HT1080 (cell line): ENCODE measurements around the gene USH1C. TPM values are rescaled to one million over a fixed set of nuclear protein-coding genes. Genes with fewer than 3 reads are reported as not detected.

ENCODE experiments used
- DNase-seq: peaks from one replicate; pipeline ENCODE4 v3.0.0-alpha.2; 2015; ENCODE audit warnings: low read depth
- polyA plus RNA-seq, 2 experiments: library from polyadenylated mRNA; depleted of rRNA; stranded (reverse); fragments of >200 nt; gene quantifications; 2 replicates each; pipeline ENCODE4 v1.2.3, GENCODE V29; 2015
- total RNA-seq: library from RNA; depleted of rRNA; stranded (reverse); fragments of >200 nt; shearing (Covaris generic); gene quantifications from 2 replicates; pipeline ENCODE4 v1.2.3, GENCODE V29; 2014; rRNA removed

USH1C gene
- not detected in 2 replicates for total RNA-seq
- not detected in 2 replicates for polyA plus RNA-seq (2015; cell fraction: cytosol; rRNA removed)
- polyA plus RNA-seq (2015; cell fraction: nucleus; rRNA removed) = not detected in 2 replicates

DNA sequence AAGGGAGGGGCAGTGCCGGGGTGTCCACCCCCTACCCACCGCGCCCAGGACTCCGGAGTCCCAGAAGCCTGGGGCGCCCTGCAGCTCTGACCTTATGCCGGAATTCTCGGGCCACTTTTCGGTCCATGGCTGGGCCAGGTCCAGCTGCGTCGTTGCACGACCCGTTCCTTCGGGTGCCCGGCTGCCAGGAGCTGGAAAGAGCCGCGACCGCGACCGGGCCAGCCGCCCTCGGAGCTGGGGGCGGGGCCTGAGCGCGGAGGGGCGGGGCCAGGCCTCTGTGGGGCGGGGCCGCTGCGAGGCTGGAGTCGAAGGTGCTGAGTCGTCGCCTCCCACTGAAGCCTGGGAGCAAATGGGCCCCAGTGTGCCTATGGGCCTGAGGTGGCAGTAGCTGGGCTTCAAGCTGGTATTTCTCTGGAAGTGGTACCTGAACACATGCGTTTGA lies at the start of gene USH1C:
Gene USH1C (minus strand): TSS at position 236 of the 442 bp plus-strand sequence. CDS start 109 bp downstream, at position 127.
- no peak for DNase-seq

- DNase-seq = no peak
These were observed 49.4 kb upstream of the USH1C start for GRCh38 chr11:17593466-17594245.

DNA sequence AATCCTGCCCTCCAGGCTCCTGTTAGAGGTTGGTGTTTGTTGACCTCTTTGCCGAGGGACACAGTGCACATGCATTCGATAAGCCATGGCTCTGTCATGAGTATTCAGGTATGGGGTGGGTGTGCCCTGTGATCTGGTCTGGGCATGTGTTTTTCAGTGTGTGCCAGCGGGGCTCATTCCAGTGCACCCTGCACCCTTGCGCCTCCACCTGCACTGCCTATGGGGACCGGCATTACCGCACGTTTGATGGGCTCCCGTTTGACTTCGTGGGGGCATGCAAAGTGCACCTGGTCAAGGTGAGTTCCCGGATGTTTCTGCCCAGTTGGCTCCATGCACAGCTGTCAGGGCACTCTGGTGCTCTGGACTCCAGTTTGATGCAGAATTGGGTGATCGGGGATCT lies 47.1 kb upstream of the USH1C start:
- DNase-seq = no peak

DNA sequence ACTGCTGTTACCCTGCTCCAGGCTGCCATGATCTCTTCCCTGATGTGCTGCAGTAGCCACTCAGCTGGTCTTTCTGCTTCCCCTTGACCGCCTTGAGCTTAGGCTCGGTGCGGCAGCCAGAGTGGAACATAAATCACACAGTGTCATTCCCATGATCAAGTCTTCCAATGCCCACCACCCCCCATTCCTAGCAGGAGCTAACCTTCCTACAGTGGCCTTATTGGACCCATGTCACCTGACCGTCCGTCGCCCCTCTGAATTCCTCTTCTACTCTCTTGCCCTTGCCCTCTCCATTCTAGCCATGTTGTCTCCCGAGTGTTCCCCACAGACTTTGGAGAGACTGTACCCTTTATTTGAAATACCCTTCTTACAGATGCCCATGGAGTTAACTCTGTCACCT lies 46.2 kb upstream of the USH1C start:
- no peak for DNase-seq

DNA sequence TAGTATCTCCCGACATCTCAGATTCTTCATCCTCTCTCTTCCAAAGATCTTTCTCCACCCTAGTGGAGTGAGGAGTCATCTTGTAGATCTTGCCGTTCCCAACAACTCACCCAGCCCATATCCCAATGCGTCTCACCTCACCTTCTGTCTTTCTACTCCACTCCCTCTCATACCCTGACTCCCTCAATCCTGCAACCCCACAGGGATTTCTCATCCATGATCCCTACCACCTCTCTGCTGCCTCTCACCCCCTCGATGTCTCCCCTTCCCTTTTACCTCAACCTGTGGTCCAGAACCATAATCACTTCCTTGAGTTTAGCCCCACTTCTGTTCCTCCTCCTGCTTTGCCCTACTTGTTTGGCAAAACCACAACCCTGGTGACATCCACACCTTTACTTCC lies 44.5 kb upstream of the USH1C start:
- no peak for DNase-seq

GRCh38 chr11:17588166-17588565 lies 44.0 kb upstream of the USH1C start:
- DNase-seq = no peak

- DNase-seq = no peak
These were observed 41.9 kb upstream of the USH1C start for GRCh38 chr11:17585911-17586695.

GRCh38 chr11:17581732-17582053 lies 37.5 kb upstream of the USH1C start:
- no peak for DNase-seq

DNA sequence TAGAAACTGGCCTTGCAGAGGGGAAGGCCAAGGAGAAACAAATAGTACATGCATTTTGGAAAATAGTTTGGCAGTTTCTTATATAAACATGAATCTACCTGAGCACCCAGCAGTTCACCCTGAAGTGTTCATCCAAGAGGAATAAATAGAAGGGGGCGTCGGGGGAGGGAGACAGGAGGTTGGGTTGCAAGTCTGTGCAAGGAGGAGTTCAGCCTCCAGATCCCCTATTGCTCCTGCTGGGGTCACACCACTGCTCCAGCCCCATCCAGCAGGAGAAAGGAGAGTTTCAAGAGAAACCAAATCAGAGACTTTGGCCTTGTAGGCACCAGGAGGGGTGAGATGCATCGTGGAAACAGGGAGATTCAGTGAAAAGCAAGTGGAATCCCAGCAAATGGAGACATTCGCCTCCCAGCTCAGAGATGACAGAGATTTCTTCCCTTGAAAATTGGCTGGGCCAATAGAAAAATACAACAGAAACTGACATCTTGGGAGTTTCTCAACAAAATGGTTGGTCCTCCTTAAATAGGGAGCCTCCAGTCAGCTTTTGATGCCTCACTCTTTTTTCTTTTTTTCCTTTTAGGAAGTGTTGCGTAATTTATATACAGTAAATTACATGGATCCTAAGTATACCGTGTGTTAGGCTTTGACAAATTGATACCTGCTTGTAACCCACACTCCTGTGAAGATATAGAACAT lies 37.0 kb upstream of the USH1C start:
- DNase-seq = no peak

- DNase-seq = no peak
These were observed 36.1 kb upstream of the USH1C start for GRCh38 chr11:17580271-17580670.

- DNase-seq = no peak
These were observed 35.2 kb upstream of the USH1C start for GRCh38 chr11:17579451-17579850.

- DNase-seq = no peak
These were observed 34.7 kb upstream of the USH1C start for GRCh38 chr11:17578958-17579357.

DNA sequence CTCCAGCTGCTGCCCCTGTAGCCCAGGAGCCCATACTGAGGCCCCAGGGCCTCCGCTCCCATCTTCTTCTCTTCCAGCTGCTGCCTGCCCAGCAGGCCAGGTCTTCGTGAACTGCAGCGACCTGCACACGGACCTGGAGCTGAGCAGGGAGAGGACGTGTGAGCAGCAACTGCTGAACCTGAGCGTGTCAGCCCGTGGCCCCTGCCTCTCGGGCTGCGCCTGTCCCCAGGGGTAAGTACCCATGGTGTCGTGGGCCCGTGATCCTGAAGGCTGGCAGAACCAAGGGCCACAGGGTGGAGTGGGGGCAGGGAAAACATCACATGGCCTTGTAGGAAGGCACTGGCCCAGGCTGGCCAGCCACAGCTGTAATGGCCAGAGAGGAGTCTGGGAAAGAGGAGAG lies 34.1 kb upstream of the USH1C start:
- DNase-seq = no peak

GRCh38 chr11:17575431-17576425 lies 31.5 kb upstream of the USH1C start:
- DNase-seq = no peak

- no peak for DNase-seq
These were observed 30.2 kb upstream of the USH1C start for GRCh38 chr11:17574141-17575091.

GRCh38 chr11:17573526-17573925 lies 29.3 kb upstream of the USH1C start:
- DNase-seq = no peak

DNA sequence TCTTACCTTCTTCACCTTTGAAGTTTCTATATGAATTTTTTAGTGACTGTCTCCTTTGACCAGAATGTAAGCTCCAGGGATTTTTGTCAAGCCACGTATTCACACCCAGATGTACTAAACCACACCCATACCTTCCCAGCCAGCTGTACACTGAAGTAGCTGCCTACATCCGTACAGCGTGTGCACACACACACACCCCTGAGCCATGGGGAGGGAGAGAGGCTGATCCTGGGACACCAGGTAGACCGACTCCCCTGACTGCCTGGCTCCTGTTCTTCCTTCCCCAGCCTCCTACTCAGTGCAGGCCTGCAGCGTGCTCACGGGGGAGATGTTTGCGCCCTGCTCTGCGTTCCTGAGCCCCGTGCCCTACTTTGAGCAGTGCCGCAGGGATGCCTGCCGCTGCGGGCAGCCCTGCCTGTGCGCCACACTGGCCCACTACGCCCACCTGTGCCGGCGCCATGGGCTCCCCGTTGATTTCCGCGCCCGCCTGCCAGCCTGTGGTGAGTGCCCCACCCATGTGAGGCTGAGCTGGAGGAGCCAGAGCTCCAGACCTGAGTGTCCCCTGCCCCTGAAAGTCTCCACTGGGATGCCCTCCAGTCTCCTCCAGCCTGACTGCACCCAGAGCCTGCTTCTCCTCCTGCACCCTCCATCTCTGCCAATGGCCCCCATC lies 28.7 kb upstream of the USH1C start:
- no peak for DNase-seq

- DNase-seq = no peak
These were observed 28.1 kb upstream of the USH1C start for GRCh38 chr11:17572359-17572690.
